GM12891 (cell line): ENCODE measurements around the gene IL22.

Experiments
- PAX5 ChIP-seq: IDR thresholded peaks from 2 replicates; pipeline ENCODE4 v1.6.1; 2011; ENCODE audit warnings: low read length, moderate library complexity, mild to moderate bottlenecking; ENCODE audit not compliant: insufficient read depth, severe bottlenecking
- POLR2A ChIP-seq: IDR thresholded peaks from 2 replicates; pipeline ENCODE4 v1.6.1; 2011; ENCODE audit warnings: low read depth, low read length, control low read depth
- POLR2AphosphoS5 ChIP-seq: IDR thresholded peaks from 2 replicates; pipeline ENCODE4 v1.6.1; 2011; ENCODE audit warnings: low read depth, low read length, control low read depth
- POU2F2 ChIP-seq: IDR thresholded peaks from 2 replicates; pipeline ENCODE4 v1.6.1; 2011; ENCODE audit warnings: low read depth, mild to moderate bottlenecking, control low read depth, low read length, moderate library complexity
- SPI1 ChIP-seq: IDR thresholded peaks from 2 replicates; pipeline ENCODE4 v1.6.1; 2011; ENCODE audit warnings: low read depth, low read length, control low read depth
- TAF1 ChIP-seq: IDR thresholded peaks from 2 replicates; pipeline ENCODE4 v1.6.1; 2011; ENCODE audit warnings: low read depth, low read length, control low read depth

DNA sequence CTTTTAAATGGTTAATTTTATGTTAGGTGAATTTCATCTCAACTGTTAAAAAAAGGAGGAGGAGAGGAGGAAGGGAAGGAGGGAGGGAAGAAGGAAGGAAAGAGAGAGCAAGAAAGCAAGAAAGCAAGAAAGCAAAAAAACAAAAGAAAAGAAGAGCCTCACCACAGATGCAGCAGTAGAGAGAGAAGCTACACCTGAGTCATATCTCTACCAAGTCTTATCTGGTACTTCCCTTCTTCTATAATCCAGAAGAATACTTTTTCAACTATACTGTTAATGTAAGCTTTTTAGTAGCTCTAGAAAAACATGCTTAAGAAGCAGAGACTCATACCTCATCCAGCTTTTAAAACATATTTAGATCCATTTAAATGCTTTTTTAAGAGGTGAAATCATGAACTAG lies 22.2 kb downstream of the IL22 start:
- peak; percentile 62; the same call in 1 of the 2 replicates for TF ChIP-seq SPI1
- TF ChIP-seq PAX5 = no peak
- TF ChIP-seq POLR2A = no peak
- TF ChIP-seq POLR2AphosphoS5 = no peak
- TF ChIP-seq TAF1 = no peak
- no peak for TF ChIP-seq POU2F2
